ENCODE measurements around the gene ERVH48-1. TPM values are rescaled to one million over a fixed set of nuclear protein-coding genes. Genes with fewer than 3 reads are reported as not detected.
"Not testable (repeated sequence)": the region's sequence is repeated elsewhere in the genome, so short reads cannot be mapped to it uniquely, and the experiment has no call there.

ERVH48-1 gene
- total RNA-seq, 3 donors from 2014 or later, result not detected

DNA sequence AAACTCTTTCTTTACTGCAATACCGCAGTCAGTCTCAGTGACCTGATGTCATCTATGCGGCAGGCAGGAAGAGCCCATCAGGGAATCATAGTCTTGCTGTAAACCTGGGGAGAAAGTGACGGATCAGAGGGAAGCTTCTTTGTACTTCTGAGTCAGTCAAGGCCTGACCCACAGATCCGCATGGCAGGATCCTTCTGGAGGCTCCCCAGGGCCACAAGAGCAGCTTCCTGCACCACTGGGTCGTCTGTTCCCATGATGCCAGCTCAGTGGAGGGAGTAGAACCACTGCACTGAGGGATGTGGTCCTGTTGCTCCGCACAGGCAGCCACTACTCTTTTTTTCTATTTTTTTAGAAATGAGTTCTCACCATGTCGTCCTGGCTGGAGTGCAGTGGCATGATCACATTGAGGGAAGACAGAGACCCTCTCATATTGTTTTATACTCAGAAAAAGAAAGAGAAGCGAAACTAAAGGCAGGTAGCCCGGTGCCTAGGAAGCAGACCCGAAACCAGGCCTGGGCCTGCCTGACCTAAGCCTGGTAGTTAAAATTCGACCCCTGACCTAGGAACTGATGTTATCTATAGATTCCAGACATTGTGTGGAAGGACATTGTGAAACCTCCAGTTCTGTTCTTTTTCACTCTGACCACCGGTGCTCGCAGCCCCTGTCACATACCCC lies 6.3 kb upstream of the ERVH48-1 start:
- TF ChIP-seq, protein P1, sequence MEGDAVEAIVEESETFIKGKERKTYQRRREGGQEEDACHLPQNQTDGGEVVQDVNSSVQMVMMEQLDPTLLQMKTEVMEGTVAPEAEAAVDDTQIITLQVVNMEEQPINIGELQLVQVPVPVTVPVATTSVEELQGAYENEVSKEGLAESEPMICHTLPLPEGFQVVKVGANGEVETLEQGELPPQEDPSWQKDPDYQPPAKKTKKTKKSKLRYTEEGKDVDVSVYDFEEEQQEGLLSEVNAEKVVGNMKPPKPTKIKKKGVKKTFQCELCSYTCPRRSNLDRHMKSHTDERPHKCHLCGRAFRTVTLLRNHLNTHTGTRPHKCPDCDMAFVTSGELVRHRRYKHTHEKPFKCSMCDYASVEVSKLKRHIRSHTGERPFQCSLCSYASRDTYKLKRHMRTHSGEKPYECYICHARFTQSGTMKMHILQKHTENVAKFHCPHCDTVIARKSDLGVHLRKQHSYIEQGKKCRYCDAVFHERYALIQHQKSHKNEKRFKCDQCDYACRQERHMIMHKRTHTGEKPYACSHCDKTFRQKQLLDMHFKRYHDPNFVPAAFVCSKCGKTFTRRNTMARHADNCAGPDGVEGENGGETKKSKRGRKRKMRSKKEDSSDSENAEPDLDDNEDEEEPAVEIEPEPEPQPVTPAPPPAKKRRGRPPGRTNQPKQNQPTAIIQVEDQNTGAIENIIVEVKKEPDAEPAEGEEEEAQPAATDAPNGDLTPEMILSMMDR (IDR thresholded peaks at IDR 0.05), result no peak
- H3K9me3 ChIP-seq, result no peaks in the 10 kb centered on the region
- H3K4me3 ChIP-seq, result no peak overlapping the region
- DNase-seq (no peak), ATAC-seq (no peak)
- intact Hi-C loops (cut with DNase I, micrococcal nuclease), result no loop called here
- no peaks in the 10 kb centered on the region for H3K4me1 ChIP-seq (ENCODE audit: low read depth)
- no peaks in the 10 kb centered on the region for H3K36me3 ChIP-seq (ENCODE audit: low read depth)

DNA sequence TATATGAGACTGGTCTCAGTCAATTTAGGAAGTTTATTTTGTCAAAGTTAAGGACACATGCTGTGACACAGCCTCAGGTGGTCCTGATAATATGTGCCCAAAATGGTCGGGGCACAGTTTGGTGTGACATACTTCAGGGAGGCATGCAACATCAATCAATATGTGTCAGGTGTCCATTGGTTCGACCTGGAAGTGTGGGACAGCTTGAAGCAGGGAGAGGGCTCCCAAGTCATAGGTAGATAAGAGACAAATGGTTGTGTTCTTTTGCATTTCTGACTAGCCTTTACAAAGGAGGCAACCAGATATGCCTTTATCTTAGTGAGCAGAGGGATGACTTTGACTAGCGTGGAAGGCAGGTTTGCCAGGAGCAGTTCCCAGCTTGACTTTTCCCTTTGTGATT lies 4.5 kb upstream of the ERVH48-1 start:
- Histone ChIP-seq H3K4me3 (no peak overlapping the region), H3K9me3 (no peaks in the 10 kb centered on the region), H3K4me1 (ENCODE audit: low read depth) (no peaks in the 10 kb centered on the region), H3K36me3 (ENCODE audit: low read depth) (no peaks in the 10 kb centered on the region)
- no peak for ATAC-seq
- TF ChIP-seq, protein P1 (IDR thresholded peaks at IDR 0.05), result no peak
- DNase-seq, result no peak
- intact Hi-C loops (cut with DNase I, micrococcal nuclease), result no loop called here

DNA sequence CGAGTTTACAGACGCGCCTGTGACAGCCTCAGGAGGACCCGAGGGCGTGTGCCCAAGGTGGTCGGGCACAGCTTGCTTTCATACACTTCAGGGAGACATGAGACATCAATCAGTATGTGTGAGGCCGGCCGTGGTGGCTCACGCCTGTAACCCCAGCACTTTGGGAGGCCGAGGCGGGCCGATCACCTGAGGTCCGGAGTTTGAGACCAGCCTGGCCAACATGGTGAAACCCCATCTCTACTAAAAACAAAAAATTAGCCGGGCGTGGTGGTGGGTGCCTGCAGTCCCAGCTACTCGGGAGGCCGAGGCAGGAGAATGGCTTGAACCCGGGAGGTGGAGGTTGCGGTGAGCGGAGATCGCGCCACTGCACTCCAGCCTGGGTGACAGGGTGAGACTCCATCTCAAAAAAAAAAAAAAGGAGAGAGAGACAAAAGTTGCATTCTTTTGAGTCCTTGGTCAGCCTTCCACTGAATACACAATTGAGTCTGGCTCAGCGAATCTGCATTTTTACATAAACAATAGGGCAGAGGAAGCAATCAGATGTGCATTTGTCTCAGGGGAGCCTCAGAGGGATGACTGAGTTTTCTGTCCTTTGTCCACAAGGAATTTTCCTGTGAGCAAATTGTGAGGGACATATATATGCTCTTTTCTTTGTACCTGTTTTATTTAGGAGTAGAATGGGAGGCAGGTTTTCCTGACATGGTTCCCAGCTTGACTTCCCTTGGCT lies 2.2 kb upstream of the ERVH48-1 start:
- H3K36me3 ChIP-seq (ENCODE audit: low read depth); DNase-seq; H3K4me1 ChIP-seq (ENCODE audit: low read depth); H3K4me3 ChIP-seq; ATAC-seq; intact Hi-C loops (cut with DNase I, micrococcal nuclease); H3K9me3 ChIP-seq: not testable (repeated sequence)

DNA sequence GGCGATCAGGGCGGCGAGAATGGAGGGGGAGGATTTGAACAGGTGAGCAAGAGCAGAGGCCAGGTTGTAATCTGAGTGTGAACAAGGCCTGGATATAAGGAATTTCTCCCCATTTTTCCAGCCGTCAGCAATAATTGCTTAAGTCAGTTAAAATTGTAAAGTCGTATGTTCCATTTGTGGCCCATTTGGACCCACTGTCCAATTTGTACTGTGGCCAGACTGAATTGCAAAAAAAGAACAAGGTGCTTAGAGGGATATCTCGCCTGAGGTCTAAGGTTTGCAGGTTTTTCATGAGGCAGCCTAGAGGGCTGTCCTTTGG lies 1.0 kb downstream of the ERVH48-1 start:
- Histone ChIP-seq H3K4me1 (ENCODE audit: low read depth) (peaks cover 7% of the 10 kb centered on the region), H3K4me3 (no peak overlapping the region), H3K9me3 (no peaks in the 10 kb centered on the region), H3K36me3 (ENCODE audit: low read depth) (no peaks in the 10 kb centered on the region)
- DNase-seq, result no peak
- intact Hi-C loops (cut with DNase I, micrococcal nuclease), result no loop called here
- no peak for ATAC-seq
- TF ChIP-seq, protein P1 (IDR thresholded peaks at IDR 0.05), result no peak

DNA sequence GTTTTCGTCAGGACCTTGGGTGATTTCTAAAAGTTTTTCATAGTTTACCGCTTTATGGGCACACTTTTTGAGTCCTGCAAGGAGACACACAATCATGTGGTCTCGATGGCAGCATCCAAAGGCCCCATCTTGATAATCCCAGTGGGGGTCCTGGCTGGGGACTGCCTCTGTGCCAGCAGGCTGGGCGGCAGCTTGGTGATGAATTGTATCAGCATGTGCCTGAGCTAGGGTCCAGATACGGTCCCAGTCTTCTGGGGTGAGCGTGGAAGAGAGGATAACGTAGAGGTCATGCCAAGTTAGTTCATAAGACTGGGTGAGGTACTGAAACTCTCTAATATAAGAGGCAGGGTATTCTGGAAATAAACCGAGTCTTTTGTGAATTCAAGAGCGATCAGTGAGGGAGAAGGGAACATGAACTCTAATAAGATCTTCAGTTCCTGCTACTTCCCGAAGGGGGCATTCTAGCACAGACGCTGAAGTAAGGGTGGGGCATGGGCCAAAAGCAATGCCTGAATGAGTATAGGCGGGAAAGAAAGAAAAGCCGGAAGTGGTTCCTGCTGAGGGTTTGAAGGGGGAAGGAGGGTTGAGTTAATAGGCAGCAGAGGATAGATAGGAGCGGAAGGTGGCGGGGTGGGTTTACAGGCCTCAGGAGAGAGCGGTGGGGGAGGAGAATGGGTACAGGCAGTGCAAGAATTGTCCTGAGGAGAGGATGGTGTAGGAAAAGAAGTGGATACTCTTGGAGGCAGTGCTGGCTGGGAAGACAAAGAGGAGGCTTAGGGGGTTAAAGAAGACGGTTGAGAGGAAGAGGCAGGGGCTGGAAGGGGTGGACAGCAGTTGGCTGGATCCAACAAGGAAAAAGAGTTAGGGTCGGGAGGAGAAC lies 1.6 kb downstream of the ERVH48-1 start:
- no peaks in the 10 kb centered on the region for H3K9me3 ChIP-seq
- ATAC-seq, result peak; percentile 99
- H3K4me1 ChIP-seq (ENCODE audit: low read depth), result peaks cover 7% of the 10 kb centered on the region
- peak in 2 of 3 donors; percentile 51 to 90 for DNase-seq
- H3K4me3 ChIP-seq, result no peak overlapping the region
- intact Hi-C loops (cut with DNase I, micrococcal nuclease), result no loop called here
- H3K36me3 ChIP-seq (ENCODE audit: low read depth), result no peaks in the 10 kb centered on the region
- TF ChIP-seq, protein P1 (IDR thresholded peaks at IDR 0.05), result peak; percentile 70

DNA sequence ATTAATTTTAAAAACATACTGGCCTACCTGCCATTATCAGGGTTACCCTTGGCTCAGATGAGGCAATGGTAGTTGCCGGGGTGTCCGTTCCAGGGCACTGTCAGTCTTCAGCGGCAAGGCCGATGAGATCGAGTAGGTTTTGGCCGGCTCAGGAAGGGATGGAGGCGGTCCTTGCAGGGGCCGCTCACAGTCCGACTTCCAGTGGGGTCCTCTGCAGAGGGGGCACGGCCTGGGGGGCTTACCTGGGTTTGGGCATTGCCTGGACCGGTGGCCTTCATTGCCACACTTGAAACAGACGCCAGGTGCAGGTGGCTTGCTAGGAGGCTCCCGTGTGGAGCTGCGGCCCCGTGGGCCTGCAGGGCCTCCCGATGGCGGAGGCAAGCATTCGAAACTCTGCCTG lies 2.5 kb downstream of the ERVH48-1 start:
- no peaks in the 10 kb centered on the region for H3K9me3 ChIP-seq
- TF ChIP-seq, protein P1 (IDR thresholded peaks at IDR 0.05), result no peak
- no peak for ATAC-seq
- no peak for DNase-seq
- H3K4me1 ChIP-seq (ENCODE audit: low read depth), result peaks cover 7% of the 10 kb centered on the region
- no peak overlapping the region for H3K4me3 ChIP-seq
- no peaks in the 10 kb centered on the region for H3K36me3 ChIP-seq (ENCODE audit: low read depth)
- intact Hi-C loops (cut with DNase I, micrococcal nuclease), result no loop called here

All from mucosa of descending colon (tissue), 3 donors.